Left renal pelvis (tissue), 4 donors: Measurements from ENCODE around the gene JAML. TPM values are rescaled to one million over a fixed set of nuclear protein-coding genes. Genes with fewer than 3 reads are reported as not detected.

Experiments
- DNase-seq, 4 donors: peaks; one replicate each; pipeline ENCODE4 v3.0.0-alpha.2; 2013; ENCODE audit warnings: low read depth in 4 of 4, low spot score in 3 of 4
- polyA plus RNA-seq, 4 donors: library from polyadenylated mRNA; unstranded; fragments of 120-200 nt; gene quantifications; one replicate each; pipeline ENCODE4 v1.2.1, GENCODE V29; 2013; ENCODE audit not compliant: insufficient read length in 4 of 4

The JAML gene
- polyA plus RNA-seq, 4 donors = 2.1 to 3.1 (median 2.5) TPM

DNA sequence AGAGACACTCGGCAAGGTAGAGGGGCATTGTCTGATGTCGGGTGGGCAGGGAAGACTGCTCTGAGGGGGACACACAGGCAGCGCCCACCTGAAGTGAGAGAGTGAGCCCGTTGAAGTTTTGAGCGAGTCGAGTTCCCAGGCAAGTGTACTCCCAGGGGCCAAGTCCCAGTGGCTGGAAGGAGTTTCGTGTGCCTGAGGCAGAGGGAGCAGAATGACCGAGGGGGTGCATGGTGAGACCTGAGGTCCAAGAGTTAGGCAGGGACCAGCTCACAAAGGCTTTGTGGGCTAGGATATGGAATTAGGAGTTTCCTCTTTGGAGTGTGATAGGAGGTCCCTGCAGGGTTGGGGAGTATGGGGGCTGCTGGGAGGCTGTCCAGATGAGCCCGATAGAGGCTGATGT lies 54.6 kb downstream of the JAML start:
- no peak for DNase-seq

GRCh38 chr11:118169300-118170140 lies 55.3 kb downstream of the JAML start:
- no peak for DNase-seq

DNA sequence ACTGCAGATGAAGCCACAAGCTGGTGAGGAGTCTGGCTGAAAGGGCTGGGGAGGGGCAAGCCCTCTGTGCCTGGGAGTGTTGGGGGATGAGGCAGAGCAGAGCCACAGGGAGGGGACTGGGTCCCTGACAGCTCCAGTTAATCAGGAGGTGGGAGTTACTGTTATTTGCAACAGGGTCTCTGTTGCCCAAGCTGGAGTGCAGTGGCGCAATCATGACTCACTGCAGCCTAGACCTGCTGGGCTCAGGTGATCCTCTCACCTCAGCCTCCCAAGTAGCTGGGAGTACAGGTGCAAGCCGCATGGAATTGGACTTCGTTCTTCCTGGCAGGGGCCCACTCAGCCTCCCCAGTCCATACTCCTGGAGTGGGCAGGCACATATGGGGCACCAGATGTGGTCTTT lies 56.1 kb downstream of the JAML start:
- no peak for DNase-seq

GRCh38 chr11:118168316-118168715 lies 56.5 kb downstream of the JAML start:
- DNase-seq = no peak

DNA sequence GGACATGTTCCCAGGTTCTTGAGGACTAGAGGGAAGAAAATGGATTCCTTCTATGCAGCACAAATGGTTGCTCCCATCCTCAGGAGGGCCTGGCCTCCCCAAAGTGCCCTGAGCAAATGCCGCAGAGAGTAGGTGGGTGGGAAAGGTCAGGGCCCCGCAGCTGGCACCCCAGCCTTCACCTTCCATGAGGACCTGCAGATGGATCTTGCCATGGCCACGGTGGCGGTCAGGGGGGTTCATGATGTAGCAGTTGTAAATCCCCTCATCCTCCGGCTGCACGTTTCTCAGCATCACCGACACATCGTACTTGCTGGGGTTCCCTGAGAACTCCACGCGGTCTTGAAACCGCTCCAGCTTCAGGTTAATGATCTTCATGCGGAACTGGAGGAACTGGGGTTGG lies 56.9 kb downstream of the JAML start:
- no peak for DNase-seq

DNA sequence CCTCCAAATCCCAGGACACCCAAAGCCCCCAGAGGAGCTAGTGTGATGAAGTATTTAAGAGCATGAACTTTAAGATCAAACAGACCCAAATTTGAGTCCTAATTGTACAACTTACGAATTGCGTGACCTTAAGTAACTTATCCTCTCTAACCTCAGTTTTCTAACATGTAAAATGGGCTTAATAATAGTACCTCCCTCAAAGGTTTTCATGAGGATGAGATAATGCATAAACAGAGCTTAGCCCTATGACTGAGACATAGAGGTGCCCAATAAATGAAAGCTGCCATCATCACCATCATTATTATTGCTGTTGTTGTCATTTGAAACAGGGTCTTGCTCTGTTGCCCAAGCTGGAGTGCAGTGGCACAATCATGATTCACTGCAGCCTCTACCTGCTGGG lies 57.6 kb downstream of the JAML start:
- DNase-seq = no peak

DNA sequence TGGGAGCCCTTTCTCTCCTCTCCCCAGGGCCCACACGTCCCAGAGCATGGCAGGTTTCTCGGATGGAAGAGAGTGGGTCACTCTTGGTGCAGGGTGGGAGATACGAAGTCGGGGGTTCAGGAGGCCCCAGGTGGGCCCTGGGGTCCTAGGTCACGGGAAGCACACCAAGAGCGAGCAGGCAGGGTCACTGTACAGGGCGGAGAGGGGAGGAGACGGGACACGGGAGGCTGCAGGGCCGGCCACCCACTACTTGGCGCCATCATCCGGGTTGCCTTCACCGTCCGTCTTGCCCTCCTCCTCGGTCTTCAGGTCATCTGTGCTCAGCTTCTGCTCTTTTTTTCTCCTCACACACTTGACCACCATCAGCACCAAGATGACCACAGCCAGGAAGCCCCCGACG lies 58.2 kb downstream of the JAML start:
- DNase-seq = no peak

- no peak for DNase-seq
Measured at GRCh38 chr11:118164885-118165284, 59.9 kb downstream of the JAML start.

DNA sequence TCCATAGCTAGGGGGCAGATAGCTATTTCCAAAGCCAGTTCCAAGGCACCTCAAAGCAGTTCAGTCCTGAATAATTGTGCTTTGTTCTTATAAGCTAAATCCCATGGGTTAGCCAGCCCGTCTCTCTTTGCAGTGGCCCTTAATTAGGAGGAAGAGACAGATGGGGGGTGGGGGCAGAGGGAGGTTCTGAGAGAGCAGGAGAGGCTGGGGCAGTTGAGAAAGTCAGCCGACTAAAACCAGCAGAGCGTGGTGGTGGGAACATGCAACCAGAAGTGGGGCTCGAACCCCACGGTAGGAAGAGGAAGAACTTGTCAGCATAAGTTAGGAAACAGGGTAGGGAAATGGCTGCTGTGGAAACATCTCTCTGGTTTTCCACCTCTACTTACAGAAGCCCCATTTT lies 61.3 kb downstream of the JAML start:
- DNase-seq = no peak

- no peak for DNase-seq
Measured at GRCh38 chr11:118162846-118163245, 62.0 kb downstream of the JAML start.

- DNase-seq = no peak
Measured at GRCh38 chr11:118161786-118162185, 63.0 kb downstream of the JAML start.

GRCh38 chr11:118157186-118157895 lies 67.5 kb downstream of the JAML start:
- no peak for DNase-seq

DNA sequence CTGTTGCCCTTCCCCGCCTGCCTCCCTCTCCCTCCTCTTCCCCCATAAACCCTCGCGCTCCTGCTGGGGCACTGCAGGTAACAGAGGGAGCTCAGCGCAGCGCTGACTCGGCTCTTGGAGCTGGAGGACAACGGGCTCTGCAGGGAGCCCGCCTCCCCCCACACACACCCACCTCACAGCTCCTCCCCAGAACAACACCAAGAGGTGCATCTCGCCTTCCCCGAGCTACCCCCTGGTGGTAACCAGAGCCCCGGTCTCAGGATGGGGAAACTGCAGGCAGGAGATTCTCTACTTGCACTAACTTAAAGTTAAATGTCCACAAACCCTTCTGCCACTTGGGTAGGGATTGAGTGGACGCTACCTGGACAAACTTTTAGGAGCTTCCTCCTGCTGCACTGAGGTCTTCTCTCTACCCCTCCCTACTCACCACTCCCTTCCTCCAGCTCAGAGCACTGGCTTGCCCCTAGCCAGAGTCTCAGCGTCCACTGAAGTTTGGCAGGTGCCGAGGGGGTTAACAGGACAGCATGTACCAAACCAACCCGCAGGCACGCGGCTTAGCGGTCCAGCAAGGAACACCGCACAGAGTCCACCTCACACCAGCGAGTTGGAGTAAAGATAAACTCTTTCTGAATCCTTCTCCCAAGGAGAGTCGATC lies 68.2 kb downstream of the JAML start:
- no peak for DNase-seq

- DNase-seq = no peak
Measured at GRCh38 chr11:118155776-118156530, 68.9 kb downstream of the JAML start.

DNA sequence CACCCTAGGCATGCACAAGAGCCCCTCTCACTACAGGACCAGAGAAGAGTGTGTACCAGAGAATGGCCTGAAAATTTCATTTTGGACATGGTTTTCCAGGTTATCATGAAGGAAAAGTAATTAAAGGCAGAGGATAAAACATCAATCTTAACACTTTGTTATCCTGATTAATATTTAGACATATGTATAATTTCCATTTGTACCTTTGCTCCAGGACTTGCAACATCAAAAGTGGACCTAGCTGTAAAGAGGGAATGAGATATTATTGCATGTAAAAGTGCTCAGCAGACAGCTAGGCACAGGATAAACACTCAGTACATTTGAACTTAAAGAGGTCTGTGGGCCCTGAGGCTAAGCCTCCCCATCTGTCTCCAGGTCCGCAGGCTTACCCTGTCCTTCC lies 70.2 kb downstream of the JAML start:
- no peak for DNase-seq

DNA sequence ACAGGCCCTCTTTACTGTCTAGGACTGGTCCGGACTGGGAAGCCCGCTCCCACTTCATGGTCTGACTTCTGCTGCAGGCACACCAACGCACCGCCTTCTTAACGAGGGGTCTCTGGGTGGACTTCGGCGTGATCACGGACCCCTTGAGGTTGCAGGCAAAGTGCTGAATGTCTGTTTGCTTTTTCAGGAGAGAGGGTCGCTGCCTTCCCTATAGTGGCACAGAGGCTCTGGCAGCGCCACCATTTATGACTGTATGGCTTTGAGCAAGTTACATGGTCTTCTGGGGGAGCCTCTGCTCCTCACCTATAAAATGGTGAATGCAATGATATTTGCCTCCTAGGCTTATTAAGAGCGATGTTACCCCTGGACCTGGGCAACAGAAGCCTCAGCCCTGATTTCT lies 70.8 kb downstream of the JAML start:
- DNase-seq = no peak

DNA sequence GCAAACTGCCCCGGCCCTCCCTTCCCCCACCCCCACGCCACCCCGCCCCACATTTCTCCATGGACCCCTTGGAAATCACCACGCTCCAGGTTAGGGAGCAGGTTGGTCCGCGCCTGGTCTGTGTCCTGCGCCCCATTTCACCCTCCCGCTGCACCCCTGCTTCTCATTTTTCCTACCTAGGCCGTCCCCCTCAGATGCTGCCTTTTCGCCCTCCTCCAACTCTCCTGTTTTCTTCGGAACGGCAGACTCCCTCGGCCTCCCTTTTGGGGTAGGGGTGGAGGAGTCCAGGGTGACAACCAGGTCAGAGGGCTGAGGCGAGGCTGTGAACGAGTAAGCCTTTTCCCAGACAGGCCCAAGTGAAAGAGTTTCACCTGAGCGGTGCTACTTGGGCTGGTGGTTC lies 71.3 kb downstream of the JAML start:
- no peak for DNase-seq

GRCh38 chr11:118152552-118153471 lies 72.0 kb downstream of the JAML start, which contains the start of gene SCN4B:
TSS of gene SCN4B (minus strand) at chr11:118152823. CDS start at chr11:118152673, 150 bp downstream.
- peak in 1 of 4 donors; percentile 65 for DNase-seq

DNA sequence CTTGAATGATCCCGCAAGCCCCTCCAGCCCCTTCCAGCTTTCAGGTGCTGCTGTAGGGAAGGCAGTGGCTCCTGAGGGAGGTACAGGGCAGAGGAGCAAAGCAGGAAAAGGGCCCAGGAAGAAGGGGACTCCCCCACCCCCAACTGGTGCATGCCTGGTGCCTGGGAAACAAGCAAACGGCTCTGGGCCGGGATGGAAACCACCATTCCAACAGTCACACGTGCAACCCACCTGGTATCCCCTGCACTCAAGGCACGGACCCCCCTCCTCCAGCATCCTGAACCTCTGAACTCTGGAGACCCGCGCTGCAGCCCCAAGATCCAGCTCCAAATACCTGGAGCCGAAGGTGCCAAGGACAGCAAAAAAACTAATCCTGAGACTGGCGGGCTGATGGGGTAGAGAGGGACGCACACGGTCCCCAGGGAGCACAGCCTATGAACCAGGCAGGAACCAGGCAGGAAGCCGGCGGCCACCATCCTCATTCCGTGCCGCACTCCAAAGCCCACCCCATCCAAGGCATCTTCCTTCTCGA lies 72.7 kb downstream of the JAML start:
- no peak for DNase-seq
